H1 (cell line): ENCODE measurements around the gene ATP6V0A4. TPM values are rescaled to one million over a fixed set of nuclear protein-coding genes. Genes with fewer than 3 reads are reported as not detected.

ENCODE experiments used
- CTCF ChIA-PET: fragments of 300-600 bp; sonication (Branson Sonifier 250); formaldehyde crosslinking; loops from one replicate; lab custom pipeline; 2021; ENCODE audit not compliant: partially characterized antibody; lab: Charles Lee
- POLR2A ChIA-PET: fragments of 300-600 bp; sonication (Branson Sonifier 250); formaldehyde crosslinking; loops from one replicate; lab custom pipeline; 2021; ENCODE audit warnings: inconsistent platforms; ENCODE audit not compliant: partially characterized antibody; lab: Charles Lee
- DNase-seq, 2 experiments: peaks; one replicate each; pipeline versions ENCODE4 v3.0.0 to v3.0.0-alpha.2; 2010 to 2022; ENCODE audit warnings: low spot score in 2 of 2, low read depth in 1 of 2, mixed read lengths in 1 of 2
- FAIRE-seq: peaks from 2 replicates; lab custom pipeline; 2011; peaks lifted over from hg19 to GRCh38; lab: Jason Lieb, UNC
- H2AFZ ChIP-seq: 2 replicates; pipeline ENCODE4 v1.8.1; 2012; ENCODE audit warnings: low read length, inconsistent platforms
- H2AK5ac ChIP-seq: 2 replicates; pipeline ENCODE4 v1.6.1; 2013; ENCODE audit warnings: low read depth, low read length
- H2BK120ac ChIP-seq: replicated peaks from 2 replicates; pipeline ENCODE3; 2013; ENCODE audit warnings: low read depth, low read length, inconsistent platforms
- H2BK12ac ChIP-seq: 2 replicates; pipeline ENCODE4 v1.6.1; 2013; ENCODE audit warnings: low read depth, low read length
- H2BK15ac ChIP-seq: 2 replicates; pipeline ENCODE4 v1.6.1; 2013; ENCODE audit warnings: low read length
- H2BK20ac ChIP-seq: 2 replicates; pipeline ENCODE4 v1.6.1; 2013; ENCODE audit warnings: low read length
- H2BK5ac ChIP-seq: 2 replicates; pipeline ENCODE4 v1.6.1; 2013; ENCODE audit warnings: low read depth, low read length
- H3K14ac ChIP-seq: 2 replicates; pipeline ENCODE4 v1.6.1; 2013; ENCODE audit warnings: inconsistent platforms; ENCODE audit not compliant: insufficient read length
- H3K18ac ChIP-seq: 2 replicates; pipeline ENCODE4 v1.6.1; 2013; ENCODE audit warnings: low read length; ENCODE audit errors: extremely low read depth
- H3K23ac ChIP-seq: 2 replicates; pipeline ENCODE4 v1.6.1; 2013; ENCODE audit warnings: inconsistent platforms; ENCODE audit not compliant: insufficient read length
- H3K23me2 ChIP-seq: 2 replicates; pipeline ENCODE4 v1.6.1; 2013; ENCODE audit warnings: low read depth, low read length
- H3K27ac ChIP-seq: 2 replicates; pipeline ENCODE4 v1.6.1; 2011; ENCODE audit warnings: low read depth, low read length, inconsistent platforms
- H3K27me3 ChIP-seq, 4 experiments: replicated peaks in 1 of 4; 1 replicate in 1 of 4; 2 replicates in 3 of 4; pipeline versions ENCODE4 v1.6.1 to v1.8.1; 2011 to 2013; ENCODE audit warnings: low read length in 3 of 4, mild to moderate bottlenecking in 3 of 4, inconsistent platforms in 2 of 4, mixed read lengths in 2 of 4, moderate library complexity in 1 of 4; ENCODE audit not compliant: control insufficient read depth in 3 of 4, insufficient read depth in 3 of 4; ENCODE audit errors: extremely low read depth in 1 of 4
- H3K36me3 ChIP-seq, 4 experiments: 2 replicates each; pipeline versions ENCODE4 v1.6.1 to v1.8.1; 2011 to 2013; ENCODE audit warnings: mild to moderate bottlenecking in 4 of 4, low read length in 3 of 4, moderate library complexity in 2 of 4, control low read depth in 1 of 4, inconsistent platforms in 1 of 4; ENCODE audit not compliant: insufficient read depth in 4 of 4, control insufficient read depth in 2 of 4
- H3K4ac ChIP-seq: replicated peaks from 2 replicates; pipeline ENCODE3; 2013; ENCODE audit warnings: low read length, low read depth, mixed read lengths, inconsistent platforms; ENCODE audit not compliant: insufficient read length
- H3K4me1 ChIP-seq, 4 experiments: replicated peaks in 1 of 4; 1 replicate in 1 of 4; 2 replicates in 3 of 4; pipeline versions ENCODE4 v1.6.1 to v1.8.1; 2011 to 2013; ENCODE audit warnings: low read length in 3 of 4, inconsistent platforms in 2 of 4, mixed read lengths in 1 of 4; ENCODE audit not compliant: insufficient read depth in 4 of 4, control insufficient read depth in 3 of 4
- H3K4me2 ChIP-seq, 2 experiments: 2 replicates each; pipeline versions ENCODE4 v1.6.1 to v1.8.1; 2011 to 2013; ENCODE audit warnings: low read depth in 2 of 2, low read length in 2 of 2, control low read depth in 1 of 2, inconsistent platforms in 1 of 2, mild to moderate bottlenecking in 1 of 2; ENCODE audit not compliant: insufficient read depth in 1 of 2
- H3K4me3 ChIP-seq, 4 experiments: fragments of 200-600, 300-600 bp in 1 of 4; sonication (generic), shearing (Covaris generic), sonication (Bioruptor Twin) in 1 of 4; 2 replicates each; pipeline versions ENCODE4 v1.5.1 to v1.8.1; 2011 to 2016; ENCODE audit warnings: low read length in 4 of 4, low read depth in 3 of 4, control low read depth in 2 of 4, inconsistent platforms in 2 of 4, mild to moderate bottlenecking in 2 of 4, mixed read lengths in 1 of 4, moderate library complexity in 1 of 4; ENCODE audit not compliant: insufficient read depth in 2 of 4; ENCODE audit errors: extremely low read depth in 1 of 4
- H3K56ac ChIP-seq: replicated peaks from 2 replicates; pipeline ENCODE3; 2013; ENCODE audit warnings: low read depth, mild to moderate bottlenecking, mixed read lengths, low read length, inconsistent platforms; ENCODE audit not compliant: insufficient read length
- H3K79me1 ChIP-seq: 2 replicates; pipeline ENCODE4 v1.6.1; 2013; ENCODE audit warnings: low read depth, low read length, control low read depth
- H3K79me2 ChIP-seq, 2 experiments: 2 replicates each; pipeline versions ENCODE4 v1.6.1 to v1.8.1; 2012 to 2013; ENCODE audit warnings: low read length in 2 of 2, mild to moderate bottlenecking in 2 of 2, inconsistent platforms in 1 of 2; ENCODE audit not compliant: insufficient read depth in 2 of 2, control insufficient read depth in 1 of 2
- H3K9ac ChIP-seq, 4 experiments: replicated peaks in 1 of 4; 1 replicate in 1 of 4; 2 replicates in 3 of 4; pipeline versions ENCODE4 v1.6.1 to v1.8.1; 2011 to 2013; ENCODE audit warnings: low read depth in 3 of 4, low read length in 3 of 4, control low read depth in 2 of 4, mild to moderate bottlenecking in 2 of 4, moderate library complexity in 2 of 4, inconsistent platforms in 1 of 4; ENCODE audit errors: extremely low read depth in 1 of 4
- H3K9me3 ChIP-seq, 2 experiments: 2 replicates each; pipeline versions ENCODE4 v1.6.1 to v1.8.1; 2012 to 2013; ENCODE audit warnings: mild to moderate bottlenecking in 2 of 2, moderate library complexity in 2 of 2, control low read depth in 1 of 2, inconsistent platforms in 1 of 2, low read depth in 1 of 2, low read length in 1 of 2, mixed read lengths in 1 of 2; ENCODE audit not compliant: insufficient read depth in 2 of 2
- H4K20me1 ChIP-seq, 2 experiments: replicated peaks in 1 of 2; 2 replicates each; pipeline versions ENCODE3 to v1.8.1; 2011 to 2013; ENCODE audit warnings: inconsistent platforms in 2 of 2, low read length in 2 of 2, mild to moderate bottlenecking in 1 of 2; ENCODE audit not compliant: insufficient read depth in 2 of 2, control insufficient read depth in 1 of 2
- H4K5ac ChIP-seq: 2 replicates; pipeline ENCODE4 v1.6.1; 2013; ENCODE audit warnings: low read length, low read depth, mixed read lengths, inconsistent platforms; ENCODE audit not compliant: insufficient read length
- H4K8ac ChIP-seq: 2 replicates; pipeline ENCODE4 v1.8.0; 2013; ENCODE audit warnings: mild to moderate bottlenecking, moderate library complexity, low read length, inconsistent platforms; ENCODE audit not compliant: insufficient read depth; ENCODE audit errors: extremely low read depth
- H4K91ac ChIP-seq: replicated peaks from 2 replicates; pipeline ENCODE3; 2013; ENCODE audit warnings: low read length, mixed read lengths, inconsistent platforms; ENCODE audit not compliant: insufficient read length
- EGR1 ChIP-seq: IDR thresholded peaks from 2 replicates; pipeline ENCODE4 v1.6.1; 2011; ENCODE audit warnings: low read depth, low read length, borderline replicate concordance
- KDM5A ChIP-seq: fragments of 200-600 bp; IDR thresholded peaks from 2 replicates; pipeline ENCODE4 v1.7.1; 2012; ENCODE audit warnings: mild to moderate bottlenecking, low read length, inconsistent platforms, mixed read lengths
- NANOG ChIP-seq: IDR thresholded peaks from 2 replicates; pipeline ENCODE4 v1.6.1; 2011; ENCODE audit warnings: low read length, low read depth, mild to moderate bottlenecking, inconsistent platforms; ENCODE audit not compliant: insufficient read depth, poor library complexity, severe bottlenecking
- RNF2 ChIP-seq: fragments of 200-900, 300-1000 bp; sonication (generic); IDR thresholded peaks from 2 replicates; pipeline ENCODE4 v1.7.1; 2016; ENCODE audit warnings: borderline replicate concordance, low read depth, mild to moderate bottlenecking, antibody characterized with exemption, low read length; ENCODE audit not compliant: poor library complexity, severe bottlenecking; ENCODE audit errors: missing control alignments
- TCF12 ChIP-seq: IDR thresholded peaks from 2 replicates; pipeline ENCODE4 v1.6.1; 2011; ENCODE audit warnings: low read depth, mild to moderate bottlenecking, low read length
- WGBS, 2 experiments: shearing (Covaris generic) in 1 of 2; methylation state at CpG; one replicate each; pipeline versions ENCODE4 v1.1.6 to v1.1.7; 2013 to 2015; ENCODE audit warnings: low lambda C conversion rate in 2 of 2, mixed read lengths in 2 of 2, inconsistent platforms in 1 of 2, low coverage in 1 of 2, missing lambda C conversion rate in 1 of 2; ENCODE audit not compliant: insufficient replicate concordance in 2 of 2, insufficient coverage in 1 of 2, insufficient read length in 1 of 2; ENCODE audit errors: extremely low coverage in 1 of 2, missing lambda C conversion rate in 1 of 2; 5-methylcytosine and 5-hydroxymethylcytosine counted together
- polyA plus RNA-seq, 7 experiments: library from polyadenylated mRNA; depleted of rRNA in 3 of 7; stranded (reverse) in 5 of 7; unstranded in 2 of 7; fragments of >200 nt in 5 of 7; fragments of 200-250 nt in 2 of 7; gene quantifications; 1 replicate in 5 of 7; 2 replicates in 1 of 7; 4 replicates in 1 of 7; pipeline versions ENCODE4 v1.2.1 to v1.2.3, GENCODE V29; 2011 to 2013; ENCODE audit warnings: missing spikeins in 2 of 7, mixed read lengths in 2 of 7
- total RNA-seq: library from RNA; stranded (reverse); fragmentation: NEBNext Ultra II Directional; extraction: Animal tissue kit (Norgen Biotek cat#: 25700); gene quantifications from 2 replicates; pipeline ENCODE4 v1.2.1, GENCODE V29; 2021

Gene ATP6V0A4
- total and polyA plus RNA-seq, 2 of the 8 experiments (the other 6 are each of a cell fraction or from before 2014, with no cell fraction given), result 0.47 to 1.6 TPM

DNA sequence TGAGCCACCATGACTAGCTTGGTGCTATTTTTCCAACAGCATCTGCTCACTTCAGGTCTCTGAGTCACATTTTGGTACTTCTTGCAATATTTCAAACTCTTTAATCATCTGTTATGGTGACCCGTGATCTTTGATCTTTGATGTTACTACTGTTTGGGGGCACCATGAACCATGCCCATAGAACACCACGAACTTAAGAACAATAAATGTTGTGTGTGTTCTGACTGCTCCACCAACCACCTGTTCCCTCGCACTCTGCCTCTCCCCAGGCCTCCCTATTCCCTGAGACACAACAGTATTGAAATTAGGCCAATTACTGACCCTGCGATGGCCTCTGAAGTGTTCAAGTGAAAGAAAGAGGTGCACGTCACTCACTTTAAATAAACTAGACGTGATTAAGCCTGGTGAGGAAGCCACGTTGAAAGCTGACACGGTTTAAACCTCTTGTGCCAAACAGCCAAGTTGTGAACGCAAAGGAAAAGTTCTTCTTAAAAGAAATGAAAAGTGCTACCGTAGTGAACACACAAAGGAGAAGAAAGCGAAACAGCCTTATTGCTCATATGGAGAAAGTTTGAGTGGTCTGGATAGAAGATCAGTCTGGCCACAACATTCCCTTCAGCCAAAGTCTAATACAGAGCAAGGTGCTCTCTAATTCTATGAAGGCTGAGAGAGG, 27.2 kb upstream of the ATP6V0A4 start:
- H3K9me3 ChIP-seq, result no peaks in the 10 kb centered on the region
- no peak overlapping the region for H3K56ac ChIP-seq
- POLR2A ChIA-PET, result interaction anchor here (1.3 kb wide), 1 partner anchor 28 kb away, joined by 3 read pairs; no protein-coding TSS in a partner anchor
- no peaks in the 10 kb centered on the region; a peak in 1 of 7 replicates for H3K4me1 ChIP-seq
- H3K27ac ChIP-seq, result no peak overlapping the region
- H4K8ac ChIP-seq, result no peak overlapping the region
- WGBS, 2 experiments, result 89% methylated on average over 11 of the region's 11 CpGs; no CpG with 5 or more reads in 1 of the 2 experiments
- H3K4me3 ChIP-seq, result no peak overlapping the region
- H4K5ac ChIP-seq, result no peak overlapping the region
- no peak overlapping the region for H3K4me2 ChIP-seq
- DNase-seq (no peak), FAIRE-seq (no peak)
- H3K79me1 ChIP-seq, result no peaks in the 10 kb centered on the region
- H3K9ac ChIP-seq, result no peak overlapping the region
- no peak overlapping the region for H2BK120ac ChIP-seq
- H2BK5ac ChIP-seq, result no peak overlapping the region
- TF ChIP-seq RNF2, result no peak
- no peak for TF ChIP-seq EGR1
- TF ChIP-seq KDM5A, result no peak
- TF ChIP-seq TCF12, result no peak
- no peak for TF ChIP-seq NANOG
- no peak overlapping the region for H3K18ac ChIP-seq
- H3K23ac ChIP-seq, result no peak overlapping the region
- H2AK5ac ChIP-seq, result no peak overlapping the region
- no peaks in the 10 kb centered on the region for H3K36me3 ChIP-seq
- CTCF ChIA-PET, result interaction anchor here (0.9 kb wide), 1 partner anchor 199 kb away, joined by 3 read pairs; no protein-coding TSS in a partner anchor
- H2BK15ac ChIP-seq, result no peak overlapping the region
- no peak overlapping the region for H4K91ac ChIP-seq
- no peaks in the 10 kb centered on the region for H3K23me2 ChIP-seq
- no peak overlapping the region for H3K4ac ChIP-seq
- no peak overlapping the region for H3K14ac ChIP-seq
- H2BK12ac ChIP-seq, result no peak overlapping the region
- H2BK20ac ChIP-seq, result no peak overlapping the region
- no peaks in the 10 kb centered on the region for H4K20me1 ChIP-seq
- no peaks in the 10 kb centered on the region; a peak in 1 of 7 replicates for H3K27me3 ChIP-seq
- no peaks in the 10 kb centered on the region for H3K79me2 ChIP-seq
- no peak overlapping the region for H2AFZ ChIP-seq
